HEK293 (cell line): Measurements from ENCODE around the gene BYSL.

Experiments
- CTCF ChIA-PET: fragments of 350-600 bp; formaldehyde crosslinking; extraction: SDS; loops from one replicate; lab custom pipeline; 2021; ENCODE audit warnings: antibody characterized with exemption; lab: Yijun Ruan, JAX
- POLR2A ChIA-PET: fragments of 300-600 bp; formaldehyde crosslinking; extraction: SDS; loops from one replicate; lab custom pipeline; 2020; ENCODE audit warnings: antibody characterized with exemption, inconsistent platforms; lab: Yijun Ruan, JAX
- H3K27ac ChIP-seq: fragments of 200-500 bp; sonication (Bioruptor generic); 2 replicates; pipeline ENCODE4 v1.5.1; 2014; ENCODE audit warnings: low read depth, low read length, control low read depth, inconsistent platforms; ENCODE audit errors: extremely low read depth
- H3K36me3 ChIP-seq, 2 experiments: fragments of 200-500 bp in 1 of 2; sonication (Bioruptor generic) in 1 of 2; 1 replicate in 1 of 2; 2 replicates in 1 of 2; pipeline ENCODE4 v1.5.1; 2014 to 2017; ENCODE audit warnings: inconsistent platforms in 2 of 2, low read length in 2 of 2; ENCODE audit not compliant: control insufficient read depth in 2 of 2, insufficient read depth in 1 of 2
- H3K4me1 ChIP-seq: fragments of 200-500 bp; sonication (Bioruptor generic); 2 replicates; pipeline ENCODE4 v1.5.1; 2014; ENCODE audit warnings: mild to moderate bottlenecking, low read length, inconsistent platforms; ENCODE audit not compliant: control insufficient read depth, insufficient read depth
- H3K4me3 ChIP-seq: 2 replicates; pipeline ENCODE4 v1.5.1; 2011; ENCODE audit warnings: low read depth, mild to moderate bottlenecking, control low read depth, low read length, moderate library complexity
- H3K9me3 ChIP-seq: fragments of 200-500 bp; sonication (Bioruptor generic); 2 replicates; pipeline ENCODE4 v1.5.1; 2014; ENCODE audit warnings: low read depth, low read length, inconsistent platforms; ENCODE audit not compliant: control insufficient read depth, insufficient read depth
- ATF2 ChIP-seq: fragments of 450-650 bp; formaldehyde crosslinking; IDR thresholded peaks from 2 replicates; pipeline ENCODE4 v1.5.1; 2016; ENCODE audit warnings: missing biosample characterization, missing genetic modification characterization, low read depth
- KLF7 ChIP-seq: fragments of 450-650 bp; formaldehyde crosslinking; IDR thresholded peaks from 2 replicates; pipeline ENCODE4 v1.5.1; 2016; ENCODE audit warnings: missing biosample characterization, missing genetic modification characterization, borderline replicate concordance
- PBX3 ChIP-seq: sonication (generic); formaldehyde crosslinking; IDR thresholded peaks from 2 replicates; pipeline ENCODE4 v1.8.1; 2022; ENCODE audit warnings: mild to moderate bottlenecking, moderate library complexity, missing genetic modification reagents
- PRDM1 ChIP-seq: fragments of 450-650 bp; formaldehyde crosslinking; IDR thresholded peaks from 2 replicates; pipeline ENCODE4; 2016; ENCODE audit warnings: missing biosample characterization, missing genetic modification characterization
- REST ChIP-seq: fragments of 450-650 bp; formaldehyde crosslinking; IDR thresholded peaks from 2 replicates; pipeline ENCODE4 v1.5.1; 2016; ENCODE audit warnings: missing biosample characterization, missing genetic modification characterization
- ZBTB26 ChIP-seq: fragments of 450-650 bp; formaldehyde crosslinking; optimal IDR thresholded peaks from 2 replicates; pipeline ENCODE3; 2016; ENCODE audit warnings: missing biosample characterization, mild to moderate bottlenecking, missing genetic modification characterization
- ZFP37 ChIP-seq: fragments of 450-650 bp; formaldehyde crosslinking; IDR thresholded peaks from 2 replicates; pipeline ENCODE4 v1.5.1; 2016; ENCODE audit warnings: missing biosample characterization, missing genetic modification characterization
- ZNF214 ChIP-seq: fragments of 450-650 bp; formaldehyde crosslinking; IDR thresholded peaks from 2 replicates; pipeline ENCODE4 v1.5.1; 2017; ENCODE audit warnings: missing biosample characterization, mild to moderate bottlenecking, missing genetic modification characterization, borderline replicate concordance
- ZNF274 ChIP-seq, 2 experiments: fragments of 200-500 bp in 1 of 2; fragments of 450-650 bp in 1 of 2; sonication (Bioruptor generic) in 1 of 2; formaldehyde crosslinking in 1 of 2; IDR thresholded peaks; 2 replicates each; pipeline versions ENCODE4 v1.5.1 to v1.6.1; 2014 to 2016; ENCODE audit warnings: borderline replicate concordance in 1 of 2, inconsistent platforms in 1 of 2, low read length in 1 of 2, missing biosample characterization in 1 of 2, missing genetic modification characterization in 1 of 2
- ZNF521 ChIP-seq: fragments of 450-650 bp; formaldehyde crosslinking; IDR thresholded peaks from 2 replicates; pipeline ENCODE4 v1.5.1; 2017; ENCODE audit warnings: missing biosample characterization, mild to moderate bottlenecking, missing genetic modification characterization
- ZNF624 ChIP-seq: fragments of 450-650 bp; formaldehyde crosslinking; IDR thresholded peaks from 2 replicates; pipeline ENCODE4 v1.5.1; 2017; ENCODE audit warnings: missing biosample characterization, missing genetic modification characterization
- ZNF747 ChIP-seq: fragments of 450-650 bp; formaldehyde crosslinking; IDR thresholded peaks from 2 replicates; pipeline ENCODE4 v1.5.1; 2016; ENCODE audit warnings: missing biosample characterization, missing genetic modification characterization

Gene BYSL

GRCh38 chr6:41885930-41886329, 35.4 kb upstream of the BYSL start (continued):
- TF ChIP-seq ZBTB26 (tag by site-specific recombination) (no peak), ZNF747 (tag by site-specific recombination) (no peak), PBX3 (CRISPR knock-in tag) (no peak), ZFP37 (tag by site-specific recombination) (no peak), ATF2 (no peak), ZNF624 (tag by site-specific recombination) (no peak), KLF7 (tag by site-specific recombination) (no peak), ZNF214 (tag by site-specific recombination) (no peak)

- H3K4me3 ChIP-seq: no peak overlapping the region
- peaks cover 0 to 4% of the 10 kb centered on the region in 2 experiments; a peak in 1 of 3 replicates for H3K36me3 ChIP-seq
- CTCF ChIA-PET: interaction anchor here (0.5 to 2.8 kb wide), 7 partner anchors 9 to 802 kb away, joined by 3 to 11 read pairs (median 3); partner anchors contain the start of genes BYSL and MED20
- no peak overlapping the region for H3K27ac ChIP-seq
- no peaks in the 10 kb centered on the region for H3K4me1 ChIP-seq
- H3K9me3 ChIP-seq: no peaks in the 10 kb centered on the region
- POLR2A ChIA-PET: interaction anchor here (0.5 to 0.6 kb wide), 3 partner anchors 15 to 47 kb away, joined by 3 to 4 read pairs (median 3); no protein-coding TSS in a partner anchor
- no peak for TF ChIP-seq ZNF521 (tag by site-specific recombination)
Observed at GRCh38 chr6:41887331-41887751, 34.0 kb upstream of the BYSL start.

GRCh38 chr6:41892921-41893564, 28.3 kb upstream of the BYSL start:
- CTCF ChIA-PET: interaction anchor here (0.6 to 3.1 kb wide), 7 partner anchors 14 to 151 kb away, joined by 3 to 11 read pairs (median 4); partner anchors contain the start of genes BYSL, MED20 and TOMM6

More at GRCh38 chr6:41892921-41893564, 28.3 kb upstream of the BYSL start:
- no peak overlapping the region for H3K4me3 ChIP-seq
- no peaks in the 10 kb centered on the region for H3K9me3 ChIP-seq
- H3K4me1 ChIP-seq: peaks cover 9% of the 10 kb centered on the region; the same call in 1 of the 2 replicates
- H3K27ac ChIP-seq: no peak overlapping the region
- POLR2A ChIA-PET: interaction anchor here (1.0 to 1.7 kb wide), 2 partner anchors 15 to 28 kb away, joined by 3 to 6 read pairs; partner anchors contain the start of genes BYSL and MED20
- TF ChIP-seq PRDM1 (tag by site-specific recombination): 0 out of 2 replicates have a peak, but pooled peaks have one; percentile 5
- TF ChIP-seq REST: peak; percentile 60
- TF ChIP-seq ZNF274 (IDR thresholded peaks at IDR 0.05; ENCODE audit: low read length): no peak
- TF ChIP-seq ZNF274 (tag by site-specific recombination; IDR thresholded peaks at IDR 0.05; ENCODE audit: borderline replicate concordance): no peak
- H3K36me3 ChIP-seq: peaks cover 0 to 4% of the 10 kb centered on the region in 2 experiments; a peak in 1 of 3 replicates
